Choroid plexus epithelial cell (primary cell): ENCODE results near the gene TRIM44.

Experiments
- DNase-seq: peaks from one replicate; pipeline ENCODE4 v3.0.0-alpha.2; 2010; ENCODE audit warnings: low read depth
- H3K4me3 ChIP-seq: 2 replicates; pipeline ENCODE4 v1.5.1; 2011; ENCODE audit warnings: low read depth, mild to moderate bottlenecking, control low read depth, low read length, moderate library complexity
- TF ChIP-seq, protein P1 (sequence below): conservative IDR thresholded peaks from 2 replicates; pipeline ENCODE4 v1.5.1; 2011; ENCODE audit warnings: low read depth, mild to moderate bottlenecking, control low read depth, inconsistent platforms, low read length, moderate library complexity

TRIM44 gene

DNA sequence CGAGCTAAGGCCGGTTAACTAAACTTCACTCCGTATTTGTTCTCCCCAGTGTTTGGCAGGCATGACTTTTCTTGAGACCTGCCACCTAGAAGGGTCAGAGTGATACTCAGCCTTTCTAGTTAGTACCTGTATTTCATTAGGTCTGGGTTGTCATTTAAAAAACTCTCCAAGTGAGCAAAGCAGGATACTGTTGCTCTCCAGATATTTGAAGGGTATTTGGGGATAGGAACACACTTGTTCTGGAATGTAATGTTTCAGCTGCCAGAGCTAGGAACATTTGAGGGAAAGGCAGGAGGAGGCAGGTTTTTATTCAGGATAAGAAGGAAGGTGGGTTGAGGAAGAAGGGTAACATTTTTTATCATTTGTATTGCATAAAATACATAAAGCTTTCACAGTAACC, 140.1 kb downstream of the TRIM44 start:
- DNase-seq = no peak
- TF ChIP-seq, protein P1, sequence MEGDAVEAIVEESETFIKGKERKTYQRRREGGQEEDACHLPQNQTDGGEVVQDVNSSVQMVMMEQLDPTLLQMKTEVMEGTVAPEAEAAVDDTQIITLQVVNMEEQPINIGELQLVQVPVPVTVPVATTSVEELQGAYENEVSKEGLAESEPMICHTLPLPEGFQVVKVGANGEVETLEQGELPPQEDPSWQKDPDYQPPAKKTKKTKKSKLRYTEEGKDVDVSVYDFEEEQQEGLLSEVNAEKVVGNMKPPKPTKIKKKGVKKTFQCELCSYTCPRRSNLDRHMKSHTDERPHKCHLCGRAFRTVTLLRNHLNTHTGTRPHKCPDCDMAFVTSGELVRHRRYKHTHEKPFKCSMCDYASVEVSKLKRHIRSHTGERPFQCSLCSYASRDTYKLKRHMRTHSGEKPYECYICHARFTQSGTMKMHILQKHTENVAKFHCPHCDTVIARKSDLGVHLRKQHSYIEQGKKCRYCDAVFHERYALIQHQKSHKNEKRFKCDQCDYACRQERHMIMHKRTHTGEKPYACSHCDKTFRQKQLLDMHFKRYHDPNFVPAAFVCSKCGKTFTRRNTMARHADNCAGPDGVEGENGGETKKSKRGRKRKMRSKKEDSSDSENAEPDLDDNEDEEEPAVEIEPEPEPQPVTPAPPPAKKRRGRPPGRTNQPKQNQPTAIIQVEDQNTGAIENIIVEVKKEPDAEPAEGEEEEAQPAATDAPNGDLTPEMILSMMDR = no peak
- H3K4me3 ChIP-seq = no peak overlapping the region

DNA sequence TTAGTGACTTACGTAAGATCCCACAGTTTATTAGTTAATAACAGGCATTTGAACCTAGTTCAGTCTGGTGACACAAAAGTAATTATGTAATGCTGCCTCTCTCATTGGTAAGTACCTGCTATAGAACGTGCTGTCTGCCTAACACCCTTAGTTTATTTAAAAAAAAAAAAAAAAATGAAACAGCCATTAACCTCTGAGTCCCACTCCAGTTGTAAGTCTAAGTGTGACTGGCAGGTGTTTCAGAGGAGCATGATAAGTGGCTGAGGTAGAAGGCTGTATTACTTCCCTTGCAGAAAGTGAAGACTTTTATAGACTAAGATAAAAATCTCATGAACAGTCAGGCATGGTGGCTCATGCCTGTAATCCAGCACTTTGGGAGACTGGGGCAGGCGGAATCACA, 140.5 kb downstream of the TRIM44 start:
- TF ChIP-seq, protein P1 = no peak
- H3K4me3 ChIP-seq = no peak overlapping the region
- DNase-seq = no peak

DNA sequence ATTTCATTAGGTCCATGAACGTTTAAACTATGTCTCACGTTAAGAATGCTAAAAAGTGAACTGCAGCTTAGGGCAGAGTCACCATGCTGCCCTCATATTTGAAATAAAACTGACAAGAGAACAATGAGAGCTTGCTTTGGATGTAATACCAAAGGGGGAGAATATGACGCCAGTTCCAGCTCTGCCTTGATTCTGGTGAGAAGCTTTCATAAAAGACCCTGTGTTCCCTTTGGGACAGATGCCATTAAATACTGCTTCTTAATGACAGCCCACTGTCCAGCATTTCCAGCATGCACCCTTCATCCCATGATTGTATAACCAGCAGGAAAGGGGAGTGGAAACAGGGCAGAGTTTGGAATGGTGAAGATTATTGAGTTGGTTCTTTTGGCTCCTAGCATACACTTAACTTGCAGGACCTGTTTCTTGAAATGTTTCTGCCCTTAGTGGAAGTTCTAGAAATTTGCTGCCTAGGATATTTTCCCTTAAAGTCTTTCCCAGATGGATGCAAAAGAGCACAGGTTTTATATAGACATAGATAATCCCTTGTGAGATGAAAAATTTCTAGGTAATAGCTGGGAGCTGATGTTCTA, 142.0 kb downstream of the TRIM44 start:
- no peak overlapping the region for H3K4me3 ChIP-seq
- DNase-seq = no peak
- TF ChIP-seq, protein P1 = no peak

DNA sequence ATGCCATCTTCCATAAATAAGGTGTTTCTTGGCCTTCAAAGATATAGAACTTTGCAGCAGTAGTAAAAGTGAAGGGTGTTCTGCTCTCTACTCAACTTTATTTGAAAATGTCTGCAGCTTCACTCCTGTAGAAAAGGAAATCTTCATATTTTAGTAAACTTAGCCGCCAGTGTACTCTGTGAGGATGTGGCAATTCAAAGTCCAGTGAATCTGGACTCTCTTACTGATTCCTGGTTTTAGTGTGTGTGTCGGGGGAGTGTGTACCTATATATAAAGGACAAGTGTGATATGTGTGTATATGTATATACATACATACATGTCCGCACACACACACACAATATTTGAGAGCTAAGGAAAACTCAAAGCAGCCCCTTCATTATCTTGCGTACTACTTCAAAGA, 147.0 kb downstream of the TRIM44 start:
- TF ChIP-seq, protein P1 = no peak
- no peak overlapping the region for H3K4me3 ChIP-seq
- DNase-seq = no peak

DNA sequence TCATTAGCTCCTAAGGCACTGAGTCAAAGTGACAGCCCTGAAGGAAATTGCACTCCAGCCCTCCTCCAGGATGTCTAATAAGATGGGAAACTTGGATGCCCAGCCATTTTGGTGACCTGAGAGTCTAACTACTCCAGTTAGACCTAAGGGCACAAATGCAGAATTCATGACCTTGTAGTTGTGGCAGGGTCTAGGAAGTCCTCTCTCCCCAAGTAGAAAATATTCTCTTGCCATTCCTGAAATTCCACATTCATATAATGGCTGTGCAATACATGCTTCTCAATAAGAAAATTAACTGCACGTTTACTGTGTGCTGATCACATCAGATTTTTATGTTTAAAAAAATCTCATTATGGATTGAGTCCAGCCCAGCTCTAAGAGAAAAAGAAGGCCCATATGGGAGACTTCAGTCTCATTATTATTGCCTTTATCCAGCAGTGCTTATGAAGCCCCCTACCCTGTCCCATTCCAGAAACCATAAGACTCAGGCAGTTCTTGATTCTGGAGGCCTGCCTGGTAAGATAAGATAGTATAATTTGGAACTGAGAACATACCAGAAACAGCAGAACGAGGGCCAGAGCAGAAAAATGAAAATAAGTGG, 147.6 kb downstream of the TRIM44 start:
- H3K4me3 ChIP-seq = no peak overlapping the region
- no peak for DNase-seq
- TF ChIP-seq, protein P1 = no peak

DNA sequence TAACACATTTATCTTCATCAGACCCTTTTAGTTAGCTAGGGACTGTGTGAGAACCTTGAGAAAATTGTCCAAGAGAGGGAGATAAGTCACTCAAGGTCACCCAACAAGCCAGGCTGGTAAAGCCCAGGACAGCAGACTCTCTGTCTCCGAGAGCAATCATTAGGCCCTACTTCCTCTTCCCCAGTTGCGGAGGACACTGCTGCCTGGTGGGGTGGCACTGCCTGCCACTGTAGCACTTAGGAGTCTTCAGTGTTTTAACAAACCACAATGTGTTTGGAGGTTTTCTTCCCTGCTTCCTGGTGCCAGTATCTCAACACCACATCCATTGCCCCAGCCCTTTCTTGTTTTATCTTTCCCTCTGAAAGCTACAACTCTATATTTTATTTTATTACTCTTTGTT, 149.2 kb downstream of the TRIM44 start:
- TF ChIP-seq, protein P1 = no peak
- DNase-seq = no peak
- H3K4me3 ChIP-seq = no peak overlapping the region

DNA sequence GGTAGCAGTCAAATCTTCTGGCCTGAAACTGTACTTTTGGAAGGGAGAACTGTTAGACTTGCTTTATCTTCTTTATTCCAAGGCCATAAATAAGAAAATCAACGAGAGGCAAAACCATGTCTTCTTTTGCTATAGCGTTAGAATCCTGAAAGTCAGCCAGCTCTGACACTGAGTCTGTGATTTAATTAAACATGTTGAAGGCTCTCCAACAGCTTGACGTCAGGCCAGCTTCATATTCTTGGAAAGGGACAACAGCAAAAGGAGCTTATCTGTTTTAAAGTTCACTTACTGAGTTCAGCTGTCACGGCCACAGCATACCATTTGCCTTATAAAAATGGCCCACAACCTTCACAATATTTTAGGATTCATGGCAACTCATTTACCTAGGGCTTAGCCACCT, 150.3 kb downstream of the TRIM44 start:
- TF ChIP-seq, protein P1 = no peak
- H3K4me3 ChIP-seq = no peak overlapping the region
- no peak for DNase-seq
